Activated CD4-positive, alpha-beta T cell treated with anti-CD3 and anti-CD28 coated beads, Interleukin-2, amount 50 U/mL, for 1 hour (primary cell): Measurements from ENCODE around the gene ALKAL2.

Source experiments
- DNase-seq: peaks from one replicate; pipeline ENCODE4 v3.0.0-alpha.2; 2020

The ALKAL2 gene

GRCh38 chr2:289362-290089 lies 1.6 kb upstream of the ALKAL2 start:
- DNase-seq = no peak

- no peak for DNase-seq
Observed at GRCh38 chr2:288758-289361, 969 bp upstream of the ALKAL2 start.

GRCh38 chr2:287471-287885 lies 413 bp downstream of the ALKAL2 start:
- DNase-seq = no peak

GRCh38 chr2:286774-287392 lies 1.0 kb downstream of the ALKAL2 start:
- DNase-seq = no peak

- no peak for DNase-seq
Observed at GRCh38 chr2:286035-286434, 1.9 kb downstream of the ALKAL2 start.

GRCh38 chr2:285531-285930 lies 2.4 kb downstream of the ALKAL2 start:
- DNase-seq = no peak

- no peak for DNase-seq
Observed at GRCh38 chr2:284896-285492, 2.9 kb downstream of the ALKAL2 start.

GRCh38 chr2:283996-284794 lies 3.7 kb downstream of the ALKAL2 start:
- no peak for DNase-seq

- no peak for DNase-seq
Observed at GRCh38 chr2:282371-283263, 5.3 kb downstream of the ALKAL2 start.

- DNase-seq = no peak
Observed at GRCh38 chr2:281381-281780, 6.5 kb downstream of the ALKAL2 start.

GRCh38 chr2:280650-281110 lies 7.2 kb downstream of the ALKAL2 start:
- DNase-seq = no peak

- no peak for DNase-seq
Observed at GRCh38 chr2:279956-280649, 7.8 kb downstream of the ALKAL2 start.

GRCh38 chr2:279366-279765 lies 8.5 kb downstream of the ALKAL2 start:
- no peak for DNase-seq

- no peak for DNase-seq
Observed at GRCh38 chr2:278927-279320, 9.0 kb downstream of the ALKAL2 start.

GRCh38 chr2:278312-278926 lies 9.5 kb downstream of the ALKAL2 start:
- DNase-seq = no peak

- DNase-seq = no peak
Observed at GRCh38 chr2:275466-275865, 12.4 kb downstream of the ALKAL2 start.

GRCh38 chr2:274503-274902 lies 13.4 kb downstream of the ALKAL2 start:
- no peak for DNase-seq

- DNase-seq = no peak
Observed at GRCh38 chr2:273333-273732, 14.6 kb downstream of the ALKAL2 start.

GRCh38 chr2:271917-272316 lies 16.0 kb downstream of the ALKAL2 start:
- DNase-seq = no peak

- no peak for DNase-seq
Observed at GRCh38 chr2:270861-271260, 17.0 kb downstream of the ALKAL2 start.
